Right lobe of liver (tissue), 6 donors: ENCODE measurements around the gene PTPRD. TPM values are rescaled to one million over a fixed set of nuclear protein-coding genes. Genes with fewer than 3 reads are reported as not detected.
A peak's percentile ranks its signal among the peaks of the same experiment; 100 is the strongest.

Source experiments
- ATAC-seq, 4 donors: fragments of 200-7000 bp; cut with Tn5 transposase; one replicate each; pipeline ENCODE4 v1.9.1; 2020; ENCODE audit warnings: mild to moderate bottlenecking in 4 of 4, moderate library complexity in 4 of 4
- DNase-seq, 3 donors: peaks; one replicate each; pipeline ENCODE4 v3.0.0-alpha.2; 2020
- H3K27ac ChIP-seq, 3 donors: fragments of 200-600 bp; one replicate each; pipeline ENCODE4 v1.8.0; 2022
- H3K27me3 ChIP-seq, 2 donors: fragments of 200-600 bp; one replicate each; pipeline ENCODE4 v1.8.0; 2022
- H3K36me3 ChIP-seq, 4 donors: fragments of 200-600 bp; sonication (generic) in 1 of 4; one replicate each; pipeline versions ENCODE4 v1.5.1 to v1.8.0; 2017 to 2022; ENCODE audit warnings: control low read depth in 1 of 4
- H3K4me1 ChIP-seq, 4 donors: fragments of 200-600 bp; sonication (generic) in 1 of 4; one replicate each; pipeline versions ENCODE4 v1.5.1 to v1.8.0; 2017 to 2022; ENCODE audit warnings: control low read depth in 1 of 4
- H3K4me3 ChIP-seq, 3 donors: fragments of 200-600 bp; one replicate each; pipeline ENCODE4 v1.8.0; 2022
- H3K9me3 ChIP-seq, 4 donors: fragments of 200-600 bp; sonication (generic) in 1 of 4; one replicate each; pipeline versions ENCODE4 v1.5.1 to v1.8.0; 2017 to 2022; ENCODE audit warnings: control low read depth in 1 of 4
- CTCF ChIP-seq, 4 donors: fragments of 200-600 bp in 3 of 4; fragments of 450-650 bp in 1 of 4; IDR thresholded peaks; one replicate each; pipeline versions ENCODE4 v1.5.1 to v1.8.0; 2016 to 2022; ENCODE audit warnings: antibody characterized with exemption in 4 of 4, mild to moderate bottlenecking in 2 of 4
- POLR2A ChIP-seq: fragments of 450-650 bp; IDR thresholded peaks from one replicate; pipeline ENCODE4 v1.6.1; 2017; ENCODE audit warnings: antibody characterized with exemption, mild to moderate bottlenecking
- WGBS: methylation state at CpG from one replicate; pipeline ENCODE4 v1.1.6; 2018; ENCODE audit warnings: low coverage, low lambda C conversion rate; ENCODE audit not compliant: insufficient coverage; ENCODE audit errors: missing lambda C conversion rate; 5-methylcytosine and 5-hydroxymethylcytosine counted together
- intact Hi-C, 2 donors: fragments of 100-400 bp; cut with DNase I; formaldehyde crosslinking; loops; one replicate each; pipeline versions ENCODE4 v1.11.2 to v1.14.1; 2022
- total RNA-seq, 6 experiments: library from RNA; depleted of rRNA in 2 of 6; stranded (reverse); fragments of >200 nt in 2 of 6; fragmentation: NEBNext Ultra II Directional in 3 of 6; extraction: Animal tissue kit (Norgen Biotek cat#: 25700) in 3 of 6; gene quantifications; one replicate each; pipeline versions ENCODE4 v1.1.0 to v1.2.4, GENCODE V29; 2016 to 2023
- donor health status: DM: no; HTN: yes; CAD: no.
- donor health status: DM: no; HTN: no; CAD: no.
- donor health status: DM: no; HTN: no; CAD: no.
- donor health status: DM: no; HTN: yes; CAD: no.
- donor health status: DM: no; HTN: yes; CAD: no.

The PTPRD gene
- total RNA-seq, 6 experiments from 2014 or later, result 5.4 to 29.8 (median 13.9) TPM

GRCh38 chr9:9913276-9913832 is 699.4 kb downstream of the PTPRD start:
- no peaks in the 10 kb centered on the region for H3K27me3 ChIP-seq
- no peak overlapping the region for H3K4me3 ChIP-seq
- WGBS, result 13% methylated on average over 1 of the region's 1 CpG
- no peak overlapping the region for H3K27ac ChIP-seq
- no peaks in the 10 kb centered on the region for H3K4me1 ChIP-seq
- no peaks in the 10 kb centered on the region for H3K36me3 ChIP-seq
- ATAC-seq (no peak), DNase-seq (no peak)
- intact Hi-C loops, result no loop called here
- TF ChIP-seq POLR2A (no peak), CTCF (IDR thresholded peaks at IDR 0.05) (no peak)
- H3K9me3 ChIP-seq, result no peaks in the 10 kb centered on the region

GRCh38 chr9:9912459-9912858 is 700.3 kb downstream of the PTPRD start:
- H3K27ac ChIP-seq, result no peak overlapping the region
- no peak overlapping the region for H3K4me3 ChIP-seq
- intact Hi-C loops, result no loop called here
- no peak for ATAC-seq
- no peak for DNase-seq
- no peaks in the 10 kb centered on the region for H3K4me1 ChIP-seq
- H3K9me3 ChIP-seq, result no peaks in the 10 kb centered on the region
- H3K27me3 ChIP-seq, result no peaks in the 10 kb centered on the region
- peak in 2 of 4 donors; percentile 19 to 24 for TF ChIP-seq CTCF (IDR thresholded peaks at IDR 0.05)
- no peak for TF ChIP-seq POLR2A
- H3K36me3 ChIP-seq, result no peaks in the 10 kb centered on the region
- WGBS, result 21% methylated on average over 2 of the region's 2 CpGs

- Histone ChIP-seq H3K27me3 (no peaks in the 10 kb centered on the region), H3K27ac (no peak overlapping the region), H3K4me3 (no peak overlapping the region), H3K4me1 (no peaks in the 10 kb centered on the region), H3K36me3 (no peaks in the 10 kb centered on the region), H3K9me3 (no peaks in the 10 kb centered on the region)
- ATAC-seq (no peak), DNase-seq (no peak)
- 17% methylated on average over 3 of the region's 3 CpGs for WGBS
- intact Hi-C loops, result no loop called here
- no peak for TF ChIP-seq POLR2A
- no peak for TF ChIP-seq CTCF (IDR thresholded peaks at IDR 0.05)
These were observed 707.1 kb downstream of the PTPRD start for GRCh38 chr9:9905736-9906135.

- intact Hi-C loops, result no loop called here
- no peaks in the 10 kb centered on the region for H3K4me1 ChIP-seq
- TF ChIP-seq CTCF (IDR thresholded peaks at IDR 0.05) (no peak), POLR2A (no peak)
- no peaks in the 10 kb centered on the region for H3K27me3 ChIP-seq
- ATAC-seq (no peak), DNase-seq (no peak)
- no peaks in the 10 kb centered on the region for H3K9me3 ChIP-seq
- 11% methylated on average over 3 of the region's 3 CpGs for WGBS
- H3K27ac ChIP-seq, result no peak overlapping the region
- H3K4me3 ChIP-seq, result no peak overlapping the region
- H3K36me3 ChIP-seq, result no peaks in the 10 kb centered on the region
These were observed 708.8 kb downstream of the PTPRD start for GRCh38 chr9:9904041-9904440.

- no peak overlapping the region for H3K4me3 ChIP-seq
- WGBS, result 23% methylated on average over 4 of the region's 4 CpGs
- no peak overlapping the region for H3K27ac ChIP-seq
- intact Hi-C loops, result no loop called here
- TF ChIP-seq POLR2A, result no peak
- TF ChIP-seq CTCF (IDR thresholded peaks at IDR 0.05), result no peak
- H3K27me3 ChIP-seq, result no peaks in the 10 kb centered on the region
- H3K36me3 ChIP-seq, result no peaks in the 10 kb centered on the region
- no peak for ATAC-seq
- H3K4me1 ChIP-seq, result no peaks in the 10 kb centered on the region
- H3K9me3 ChIP-seq, result no peaks in the 10 kb centered on the region
- no peak for DNase-seq
These were observed 711.2 kb downstream of the PTPRD start for GRCh38 chr9:9901624-9902023.
